Stomach (tissue), 4 donors: ENCODE results near the gene OTOGL.

Source experiments
- POLR2A ChIP-seq, 4 donors: fragments of 450-650 bp; IDR thresholded peaks; one replicate each; pipeline ENCODE4 v1.6.1; 2016; ENCODE audit warnings: antibody characterized with exemption in 4 of 4, control low read depth in 2 of 4, mild to moderate bottlenecking in 1 of 4, moderate library complexity in 1 of 4
- TF ChIP-seq, protein P1 (sequence below), 7 experiments: fragments of 450-650 bp in 4 of 7; fragments of 200-600 bp in 3 of 7; sonication (generic) in 3 of 7; IDR thresholded peaks; one replicate each; pipeline ENCODE4 v1.5.1; 2016 to 2019; ENCODE audit warnings: antibody characterized with exemption in 7 of 7, control low read depth in 2 of 7, mild to moderate bottlenecking in 1 of 7

DNA sequence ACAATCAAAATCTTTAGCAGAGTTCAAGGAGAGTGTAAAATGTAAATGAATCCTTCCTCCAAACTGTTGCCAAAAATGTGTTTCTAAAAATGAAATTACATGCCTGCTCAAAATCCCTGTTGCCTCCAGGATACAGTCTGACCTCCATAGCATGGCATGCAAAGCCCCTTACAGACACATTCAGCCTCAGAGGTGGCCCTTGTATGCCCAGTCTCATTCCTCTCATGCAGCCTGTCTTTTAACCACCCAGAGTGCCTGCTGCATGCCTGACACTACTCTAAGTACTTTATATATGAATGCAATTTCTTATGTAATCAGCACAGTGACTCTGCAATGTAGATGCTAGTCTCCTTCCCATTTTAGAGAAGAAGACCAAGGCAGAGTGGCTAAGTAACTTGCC is 320.3 kb downstream of the OTOGL start:
- no peak for TF ChIP-seq POLR2A (IDR thresholded peaks at IDR 0.05)
- TF ChIP-seq, protein P1, sequence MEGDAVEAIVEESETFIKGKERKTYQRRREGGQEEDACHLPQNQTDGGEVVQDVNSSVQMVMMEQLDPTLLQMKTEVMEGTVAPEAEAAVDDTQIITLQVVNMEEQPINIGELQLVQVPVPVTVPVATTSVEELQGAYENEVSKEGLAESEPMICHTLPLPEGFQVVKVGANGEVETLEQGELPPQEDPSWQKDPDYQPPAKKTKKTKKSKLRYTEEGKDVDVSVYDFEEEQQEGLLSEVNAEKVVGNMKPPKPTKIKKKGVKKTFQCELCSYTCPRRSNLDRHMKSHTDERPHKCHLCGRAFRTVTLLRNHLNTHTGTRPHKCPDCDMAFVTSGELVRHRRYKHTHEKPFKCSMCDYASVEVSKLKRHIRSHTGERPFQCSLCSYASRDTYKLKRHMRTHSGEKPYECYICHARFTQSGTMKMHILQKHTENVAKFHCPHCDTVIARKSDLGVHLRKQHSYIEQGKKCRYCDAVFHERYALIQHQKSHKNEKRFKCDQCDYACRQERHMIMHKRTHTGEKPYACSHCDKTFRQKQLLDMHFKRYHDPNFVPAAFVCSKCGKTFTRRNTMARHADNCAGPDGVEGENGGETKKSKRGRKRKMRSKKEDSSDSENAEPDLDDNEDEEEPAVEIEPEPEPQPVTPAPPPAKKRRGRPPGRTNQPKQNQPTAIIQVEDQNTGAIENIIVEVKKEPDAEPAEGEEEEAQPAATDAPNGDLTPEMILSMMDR (IDR thresholded peaks at IDR 0.05) = no peak
